IPS DF 4.7 (cell line): ENCODE data around the gene MEMO1.
A peak's percentile ranks its signal among the peaks of the same experiment; 100 is the strongest.
"Not testable (repeated sequence)": the region's sequence is repeated elsewhere in the genome, so short reads cannot be mapped to it uniquely, and the experiment has no call there.

Experiments used
- DNase-seq: peaks from one replicate; pipeline ENCODE4 v3.0.0-alpha.2; 2013; ENCODE audit warnings: low spot score; ENCODE audit errors: extremely low read depth

Gene MEMO1

DNA sequence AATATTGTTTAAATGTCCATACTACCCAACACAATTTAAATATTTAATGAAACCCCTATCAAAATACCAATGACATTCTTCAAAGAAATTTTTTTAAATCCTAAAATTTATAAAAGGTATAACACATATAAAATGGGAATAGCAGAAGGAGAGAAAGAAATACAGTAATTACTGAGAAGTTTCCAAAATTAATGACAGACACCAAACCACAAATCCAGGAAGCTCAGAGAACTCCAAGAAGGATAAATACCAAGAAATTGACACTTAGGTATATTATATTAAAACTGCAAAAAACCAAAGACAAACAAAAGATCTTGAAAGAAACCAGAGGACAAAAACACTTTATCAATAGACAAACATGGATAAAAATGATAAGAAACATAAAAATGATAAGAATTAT lies 101.1 kb downstream of the MEMO1 start:
- no peak for DNase-seq

DNA sequence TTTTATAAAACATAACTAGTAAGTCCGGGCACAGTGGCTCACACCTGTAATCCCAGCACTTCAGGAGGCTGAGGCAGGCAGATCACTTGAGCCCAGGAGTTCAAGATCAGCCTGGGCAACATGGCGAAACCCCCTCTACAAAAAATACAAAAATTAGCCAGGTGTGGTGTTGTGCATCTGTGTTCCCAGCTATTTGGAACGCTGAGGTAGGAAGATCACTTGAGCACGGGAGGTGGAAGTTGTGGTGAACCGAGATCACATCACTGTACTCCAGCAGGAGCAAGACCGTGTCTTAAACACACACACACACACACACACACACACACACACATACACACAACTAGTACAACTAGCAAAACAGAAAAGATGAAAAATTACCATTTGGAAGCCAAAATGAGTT lies 103.3 kb downstream of the MEMO1 start:
- not testable (repeated sequence) for DNase-seq

DNA sequence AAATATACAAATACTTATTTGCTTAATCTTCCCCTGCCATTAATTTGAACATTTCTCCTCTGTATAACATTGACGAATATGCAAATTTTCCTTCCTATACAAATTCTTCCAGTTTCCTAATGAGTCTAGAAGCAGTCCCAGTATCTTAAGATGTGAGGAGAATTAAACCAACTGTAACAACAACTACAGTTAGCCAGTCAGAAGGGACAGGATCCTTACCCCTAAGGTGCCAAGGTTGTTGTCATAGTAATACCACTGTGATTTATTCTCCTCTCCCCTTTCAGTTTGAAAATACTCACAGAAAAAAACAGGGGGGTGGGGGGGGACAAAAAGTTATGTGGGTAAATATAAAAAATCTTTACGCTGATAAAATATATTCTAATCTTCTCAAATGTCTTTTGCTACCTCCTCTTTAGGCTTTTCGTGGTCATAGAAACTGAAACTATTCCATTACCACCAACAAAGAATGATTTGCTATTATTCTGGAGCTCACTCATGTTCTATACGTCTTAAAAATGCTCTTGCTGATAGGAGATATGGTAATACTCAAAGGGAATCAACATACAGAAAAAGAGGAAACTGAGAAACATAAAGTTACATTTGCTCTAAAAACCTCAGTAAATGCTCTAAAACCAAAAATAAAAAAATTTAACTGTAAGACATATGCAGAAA lies 107.6 kb downstream of the MEMO1 start:
- no peak for DNase-seq

GRCh38 chr2:31901900-31902299 lies 108.9 kb downstream of the MEMO1 start:
- no peak for DNase-seq

DNA sequence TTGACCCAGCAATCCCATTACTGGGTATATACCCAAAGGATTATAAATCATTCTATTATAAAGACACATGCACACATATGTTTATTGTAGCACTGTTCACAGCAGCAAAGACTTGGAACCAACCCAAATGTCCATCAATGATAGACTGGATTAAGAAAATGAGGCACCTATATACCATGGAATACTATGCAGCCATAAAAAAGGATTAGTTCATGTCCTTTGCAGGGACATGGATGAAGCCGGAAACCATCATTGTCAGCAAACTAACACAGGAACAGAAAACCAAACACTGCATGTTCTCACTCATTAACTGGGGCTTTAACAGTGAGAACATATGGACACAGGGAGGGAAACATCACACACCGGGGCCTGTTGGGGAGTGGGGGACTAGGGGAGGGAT lies 110.7 kb downstream of the MEMO1 start:
- DNase-seq = not testable (repeated sequence)

GRCh38 chr2:31898346-31898745 lies 112.5 kb downstream of the MEMO1 start:
- DNase-seq = not testable (repeated sequence)

GRCh38 chr2:31897340-31897739 lies 113.5 kb downstream of the MEMO1 start:
- not testable (repeated sequence) for DNase-seq

DNA sequence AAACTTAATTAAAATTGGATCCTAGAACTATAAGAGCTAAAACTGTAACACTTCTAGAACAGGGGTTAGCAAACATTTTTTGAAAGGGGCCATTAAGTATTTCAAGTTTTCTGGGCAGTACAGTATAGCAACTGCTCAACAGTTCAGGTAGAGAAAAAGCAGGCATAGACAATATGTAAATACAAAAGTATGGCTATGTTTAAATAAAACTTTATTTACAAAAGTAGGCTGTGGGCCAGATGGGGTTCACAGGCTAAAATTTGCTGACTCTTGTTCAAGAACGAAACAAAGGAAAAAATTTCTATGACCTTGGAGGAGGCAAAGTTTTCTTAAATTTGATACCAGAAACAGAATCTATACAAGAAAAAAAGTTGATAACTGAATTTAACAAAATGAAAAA lies 114.5 kb downstream of the MEMO1 start:
- no peak for DNase-seq

DNA sequence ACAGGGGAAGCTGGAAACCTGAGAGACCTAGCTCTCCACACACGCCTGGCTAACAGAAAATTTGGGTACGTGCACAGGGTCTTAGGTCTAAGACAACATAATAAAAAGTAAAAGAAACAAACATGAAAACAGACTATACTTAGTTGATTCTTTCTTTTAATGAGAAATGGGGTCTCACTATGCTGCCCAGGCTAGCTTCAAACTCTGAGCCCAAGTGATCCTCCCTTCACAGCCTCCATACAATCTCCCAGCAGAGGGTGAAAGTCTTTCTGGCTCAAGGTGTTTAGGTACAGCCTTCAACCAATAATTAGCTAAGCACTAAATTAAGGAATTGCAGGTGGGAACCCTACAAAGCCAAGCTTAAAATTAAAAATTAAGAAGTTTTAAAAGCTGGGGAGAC lies 116.2 kb downstream of the MEMO1 start:
- DNase-seq = no peak

GRCh38 chr2:31893094-31893493 lies 117.7 kb downstream of the MEMO1 start:
- no peak for DNase-seq

- no peak for DNase-seq
Measured at GRCh38 chr2:31889044-31889443, 121.8 kb downstream of the MEMO1 start.

DNA sequence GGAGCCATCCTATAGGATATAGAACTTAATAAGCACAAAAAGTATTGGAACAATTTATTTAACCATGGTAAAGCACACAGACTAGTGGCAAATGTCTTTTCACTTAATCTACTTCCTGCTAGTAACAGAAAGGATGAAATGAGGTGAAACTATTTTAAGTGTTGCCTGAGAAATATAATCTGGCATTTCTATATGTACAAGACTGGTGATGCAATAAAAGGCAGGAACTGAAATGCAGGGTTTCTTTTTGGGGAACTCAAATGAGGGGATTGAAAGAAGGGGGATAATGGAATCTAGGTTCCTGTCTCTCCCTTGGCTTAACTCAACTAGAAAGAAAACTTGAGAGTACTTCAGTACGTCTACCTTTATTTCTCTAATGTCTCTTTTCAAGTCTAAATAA lies 122.3 kb downstream of the MEMO1 start:
- DNase-seq = no peak

DNA sequence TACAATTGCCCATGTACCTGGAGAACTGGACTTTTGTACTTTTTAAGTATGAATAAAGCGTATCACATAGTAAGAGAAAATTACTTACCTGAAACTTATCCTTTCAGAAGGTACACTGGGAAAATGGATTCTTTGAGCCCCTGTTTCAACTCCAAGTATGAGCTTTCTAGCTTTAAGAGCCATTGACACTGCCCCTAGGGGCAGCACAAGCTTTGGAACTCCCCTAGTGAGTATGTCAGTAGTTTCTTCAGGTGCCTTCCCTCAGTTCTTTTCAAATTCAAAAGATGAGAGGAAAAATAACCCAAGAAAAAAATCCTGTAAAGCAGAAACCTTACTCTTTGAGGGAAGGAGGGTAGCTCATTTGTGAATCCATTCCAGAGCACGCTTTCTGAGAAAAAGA lies 124.1 kb downstream of the MEMO1 start:
- peak; percentile 49 for DNase-seq

GRCh38 chr2:31877008-31877407 lies 133.8 kb downstream of the MEMO1 start:
- DNase-seq = no peak

DNA sequence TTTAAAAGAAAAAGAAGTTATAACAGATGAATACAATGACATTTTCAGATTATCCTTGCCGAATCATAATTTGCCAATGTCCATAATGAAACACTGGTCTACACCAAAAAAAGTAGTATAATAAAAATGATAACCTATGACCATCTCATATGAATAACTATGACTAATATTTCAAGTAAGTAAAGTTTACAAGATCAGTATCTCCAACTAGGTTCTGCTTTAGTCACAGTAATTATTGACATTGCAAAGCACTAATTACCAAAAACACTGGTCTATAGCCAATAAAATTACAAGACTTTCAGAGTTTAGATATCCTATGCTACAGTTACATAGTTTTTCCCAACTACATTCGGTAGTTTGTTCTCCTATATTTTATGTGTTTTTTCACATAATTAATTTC lies 136.7 kb downstream of the MEMO1 start:
- DNase-seq = no peak

DNA sequence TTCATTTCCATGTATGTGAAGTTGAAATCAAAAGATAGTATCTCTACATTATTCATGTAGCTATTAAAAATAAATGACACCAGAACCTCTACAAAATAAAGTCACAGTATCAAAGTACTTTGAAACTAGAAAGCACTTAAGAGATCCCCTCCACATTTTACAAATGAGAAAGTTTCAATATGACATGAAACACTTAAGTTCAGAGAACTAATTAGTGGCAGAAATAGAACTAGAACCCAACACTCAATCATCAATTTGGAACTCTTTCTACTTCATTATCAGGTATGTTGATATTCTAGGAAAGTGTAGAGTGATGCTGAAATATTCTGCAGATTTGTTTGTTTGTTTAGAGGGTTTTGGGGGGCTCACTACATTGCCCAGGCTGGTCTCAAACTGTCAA lies 145.6 kb downstream of the MEMO1 start:
- DNase-seq = no peak

DNA sequence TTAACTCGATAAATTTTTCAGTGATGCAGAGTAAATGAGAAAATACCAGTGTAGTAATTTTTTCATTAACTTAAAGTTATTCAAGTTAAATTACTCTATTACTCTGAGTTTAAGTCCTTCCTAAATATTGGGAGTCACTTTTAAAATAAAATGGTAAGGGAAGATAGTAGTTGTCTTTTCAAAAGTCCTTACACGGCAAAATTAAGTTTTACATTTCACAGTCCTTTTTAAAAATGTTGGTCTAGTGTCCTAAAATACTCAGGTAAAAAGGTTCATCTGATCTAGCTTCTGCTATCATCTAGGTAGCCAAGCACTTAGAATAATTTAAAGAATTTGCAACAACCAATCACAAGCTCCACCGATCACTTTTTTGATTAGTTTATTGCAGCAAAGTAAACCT lies 146.9 kb downstream of the MEMO1 start:
- no peak for DNase-seq

GRCh38 chr2:31863015-31863656 lies 147.7 kb downstream of the MEMO1 start:
- DNase-seq = not testable (repeated sequence)

DNA sequence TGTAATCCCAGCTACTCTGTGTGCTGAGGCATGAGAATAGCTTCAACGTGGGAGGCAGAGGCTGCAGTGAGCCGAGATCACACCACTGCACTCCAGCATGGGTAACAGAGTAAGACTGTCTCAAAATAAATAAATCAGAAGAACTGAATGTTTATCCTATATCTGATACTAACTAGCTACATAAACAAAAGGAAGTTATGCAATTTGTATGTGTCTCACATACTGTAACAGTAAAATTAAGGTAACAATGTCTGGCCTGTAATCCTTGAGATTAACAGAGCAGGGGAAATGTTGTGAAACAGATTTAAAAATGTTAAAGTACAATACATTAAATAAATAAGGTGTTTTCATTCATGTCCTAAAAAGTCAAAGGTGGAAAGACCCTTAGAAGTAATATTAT lies 150.8 kb downstream of the MEMO1 start:
- no peak for DNase-seq

GRCh38 chr2:31853521-31853920 lies 157.3 kb downstream of the MEMO1 start:
- DNase-seq = no peak

DNA sequence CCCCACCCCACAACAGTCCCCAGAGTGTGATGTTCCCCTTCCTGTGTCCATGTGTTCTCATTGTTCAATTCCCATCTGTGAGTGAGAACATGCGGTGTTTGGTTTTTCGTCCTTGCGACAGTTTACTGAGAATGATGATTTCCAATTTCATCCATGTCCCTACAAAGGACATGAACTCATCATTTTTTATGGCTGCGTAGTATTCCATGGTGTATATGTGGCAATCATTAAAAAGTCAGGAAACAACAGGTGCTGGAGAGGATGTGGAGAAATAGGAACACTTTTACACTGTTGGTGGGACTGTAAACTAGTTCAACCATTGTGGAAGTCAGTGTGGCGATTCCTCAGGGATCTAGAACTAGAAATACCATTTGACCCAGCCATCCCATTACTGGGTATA lies 168.7 kb downstream of the MEMO1 start:
- DNase-seq = not testable (repeated sequence)

DNA sequence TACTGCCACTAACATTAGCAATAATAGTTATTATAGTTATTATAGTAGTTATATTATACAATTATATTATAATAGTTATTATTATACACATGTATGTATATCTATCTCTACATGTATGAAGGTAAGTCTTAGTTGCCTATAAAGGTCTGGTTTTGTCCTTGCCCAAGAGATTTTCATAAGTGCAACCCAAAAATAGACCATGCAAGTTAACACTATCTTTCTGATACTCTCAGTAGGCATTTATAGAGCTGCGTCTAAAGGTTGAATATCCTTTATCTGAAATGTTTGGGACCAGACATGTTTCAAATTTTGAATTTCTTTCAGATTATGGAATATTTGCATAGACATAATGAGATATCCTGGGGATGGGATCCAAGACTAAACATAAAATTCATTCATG lies 175.4 kb downstream of the MEMO1 start:
- no peak for DNase-seq

DNA sequence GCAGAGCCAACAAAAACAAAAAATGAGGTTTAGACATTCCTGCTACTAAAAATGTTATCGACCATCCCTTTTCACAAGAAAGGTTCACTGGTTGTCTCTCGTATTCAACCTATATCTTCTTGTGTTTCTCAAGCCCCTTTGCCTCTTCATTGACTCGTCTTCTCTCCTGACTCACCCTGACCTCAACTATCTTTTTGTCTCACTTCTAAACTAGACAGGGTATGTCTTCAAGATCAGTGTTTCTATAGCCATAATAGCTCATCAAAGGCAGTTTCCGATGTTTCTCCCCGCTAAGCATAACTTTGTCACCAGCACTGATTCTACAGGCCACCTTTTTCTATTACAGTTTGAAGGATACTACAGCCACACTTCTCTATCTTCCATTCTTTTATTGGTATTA lies 178.4 kb downstream of the MEMO1 start:
- DNase-seq = no peak
